CD14-positive monocyte (primary cell): Measurements from ENCODE around the gene FRMD4A. TPM values are rescaled to one million over a fixed set of nuclear protein-coding genes. Genes with fewer than 3 reads are reported as not detected.

ENCODE experiments used
- DNase-seq, 3 donors: peaks; one replicate each; pipeline ENCODE4 v3.0.0-alpha.2; 2011 to 2022
- H2AFZ ChIP-seq: 2 replicates; pipeline ENCODE4 v1.6.0; 2012; ENCODE audit warnings: mild to moderate bottlenecking, low read depth, low read length, inconsistent platforms; ENCODE audit not compliant: insufficient read depth, poor library complexity, severe bottlenecking
- H3K27ac ChIP-seq, 2 donors: 1 replicate in 1 of 2; 2 replicates in 1 of 2; pipeline ENCODE4 v1.5.1; 2012 to 2013; ENCODE audit warnings: low read length in 2 of 2, control low read depth in 1 of 2, inconsistent platforms in 1 of 2, low read depth in 1 of 2, mild to moderate bottlenecking in 1 of 2
- H3K27me3 ChIP-seq, 2 donors: one replicate each; pipeline versions ENCODE4 v1.6.0 to v1.6.1; 2011 to 2013; ENCODE audit warnings: low read length in 2 of 2; ENCODE audit not compliant: control insufficient read depth in 2 of 2, insufficient read depth in 2 of 2
- H3K36me3 ChIP-seq, 2 donors: replicated peaks in 1 of 2; 1 replicate in 1 of 2; 2 replicates in 1 of 2; pipeline versions ENCODE4 v1.5.1 to v1.6.1; 2012 to 2013; ENCODE audit warnings: low read length in 2 of 2, control low read depth in 1 of 2, inconsistent platforms in 1 of 2, mild to moderate bottlenecking in 1 of 2; ENCODE audit not compliant: insufficient read depth in 2 of 2, control insufficient read depth in 1 of 2
- H3K4me1 ChIP-seq, 2 donors: 1 replicate in 1 of 2; 2 replicates in 1 of 2; pipeline versions ENCODE4 v1.5.1 to v1.6.1; 2012 to 2013; ENCODE audit warnings: low read length in 2 of 2, control low read depth in 1 of 2, inconsistent platforms in 1 of 2, mild to moderate bottlenecking in 1 of 2, moderate library complexity in 1 of 2; ENCODE audit not compliant: insufficient read depth in 2 of 2, control insufficient read depth in 1 of 2
- H3K4me2 ChIP-seq: replicated peaks from 2 replicates; pipeline ENCODE3; 2012; ENCODE audit warnings: low read length, moderate library complexity, mild to moderate bottlenecking; ENCODE audit not compliant: poor library complexity, severe bottlenecking; ENCODE audit errors: extremely low read depth
- H3K4me3 ChIP-seq, 3 experiments: fragments of 200-600 bp in 1 of 3; sonication (generic) in 1 of 3; replicated peaks in 1 of 3; 1 replicate in 2 of 3; 2 replicates in 1 of 3; pipeline ENCODE4 v1.5.1; 2011 to 2013; ENCODE audit warnings: low read length in 3 of 3, mild to moderate bottlenecking in 3 of 3, control low read depth in 2 of 3, low read depth in 2 of 3, inconsistent platforms in 1 of 3, moderate library complexity in 1 of 3
- H3K79me2 ChIP-seq: 2 replicates; pipeline ENCODE4 v1.6.0; 2012; ENCODE audit warnings: mild to moderate bottlenecking, control low read depth, inconsistent platforms, low read length, moderate library complexity; ENCODE audit not compliant: insufficient read depth
- H3K9ac ChIP-seq: 2 replicates; pipeline ENCODE4 v1.6.0; 2017; ENCODE audit warnings: low read length, mild to moderate bottlenecking; ENCODE audit not compliant: insufficient read depth, poor library complexity, severe bottlenecking
- H3K9me3 ChIP-seq, 2 donors: replicated peaks in 1 of 2; 1 replicate in 1 of 2; 2 replicates in 1 of 2; pipeline versions ENCODE4 v1.5.1 to v1.6.1; 2012 to 2013; ENCODE audit warnings: low read length in 2 of 2, control low read depth in 1 of 2; ENCODE audit not compliant: control insufficient read depth in 1 of 2, insufficient read depth in 1 of 2
- H4K20me1 ChIP-seq: 2 replicates; pipeline ENCODE4 v1.6.0; 2012; ENCODE audit warnings: mild to moderate bottlenecking, low read length, control low read depth, moderate library complexity; ENCODE audit not compliant: insufficient read depth
- H3K27ac Mint-ChIP-seq, 7 donors: one replicate each; pipeline ENCODE4 v1.8.0; 2020; ENCODE audit warnings: mild to moderate bottlenecking in 7 of 7, mixed read lengths in 7 of 7, moderate library complexity in 6 of 7, inconsistent platforms in 2 of 7
- H3K27me3 Mint-ChIP-seq, 3 donors: one replicate each; pipeline ENCODE4 v1.8.0; 2021 to 2022; ENCODE audit warnings: low read depth in 3 of 3, mild to moderate bottlenecking in 3 of 3, mixed read lengths in 3 of 3, moderate library complexity in 3 of 3, inconsistent platforms in 1 of 3
- H3K36me3 Mint-ChIP-seq, 2 donors: one replicate each; pipeline ENCODE4 v1.8.0; 2020; ENCODE audit warnings: mixed read lengths in 2 of 2, inconsistent platforms in 1 of 2, mild to moderate bottlenecking in 1 of 2
- H3K4me1 Mint-ChIP-seq: one replicate; pipeline ENCODE4 v1.8.0; 2020; ENCODE audit warnings: mild to moderate bottlenecking, mixed read lengths
- H3K4me3 Mint-ChIP-seq, 2 donors: one replicate each; pipeline ENCODE4 v1.8.0; 2020; ENCODE audit warnings: mild to moderate bottlenecking in 2 of 2, mixed read lengths in 2 of 2, moderate library complexity in 1 of 2
- H3K9me3 Mint-ChIP-seq, 7 donors: one replicate each; pipeline ENCODE4 v1.8.0; 2020 to 2022; ENCODE audit warnings: mixed read lengths in 7 of 7, mild to moderate bottlenecking in 6 of 7, moderate library complexity in 6 of 7, inconsistent platforms in 2 of 7
- CTCF ChIP-seq: fragments of 200-600 bp; IDR thresholded peaks from one replicate; pipeline ENCODE4 v1.8.0; 2022; ENCODE audit warnings: antibody characterized with exemption, mild to moderate bottlenecking
- WGBS: methylation state at CpG from one replicate; pipeline ENCODE4 v1.1.5; 2013; ENCODE audit warnings: missing lambda C conversion rate; ENCODE audit not compliant: insufficient coverage; 5-methylcytosine and 5-hydroxymethylcytosine counted together
- intact Hi-C, 2 donors: fragments of 100-400 bp; cut with micrococcal nuclease; formaldehyde crosslinking; loops; one replicate each; pipeline versions ENCODE4 v1.15.0 to v1.15.1; 2023
- polyA plus RNA-seq, 3 donors: library from polyadenylated mRNA; depleted of rRNA in 1 of 3; unstranded in 2 of 3; stranded (reverse) in 1 of 3; fragments of 300-500 nt in 2 of 3; fragments of >200 nt in 1 of 3; fragmentation: Illumina TruSeq in 2 of 3; gene quantifications; 1 replicate in 2 of 3; 2 replicates in 1 of 3; pipeline ENCODE4 v1.2.3, GENCODE V29; 2012 to 2021

Gene FRMD4A
- polyA plus RNA-seq, 3 donors, result 0.12 TPM; not detected in 2

- intact Hi-C loops, result no loop called here
- Histone ChIP-seq H3K36me3 (no peaks in the 10 kb centered on the region), H3K9me3 (no peaks in the 10 kb centered on the region), H3K79me2 (no peaks in the 10 kb centered on the region), H2AFZ (no peak overlapping the region), H3K27ac (no peak overlapping the region), H3K4me1 (no peaks in the 10 kb centered on the region), H3K27me3 (no peaks in the 10 kb centered on the region), H3K9ac (no peak overlapping the region), H4K20me1 (no peaks in the 10 kb centered on the region), H3K4me2 (no peak overlapping the region), H3K4me3 (no peak overlapping the region)
- WGBS, result 94% methylated on average over 5 of the region's 7 CpGs
- no peak overlapping the region for H3K4me3 Mint-ChIP-seq
- peaks cover 2 to 11% (median 7%) of the 10 kb centered on the region in 3 donors for H3K27me3 Mint-ChIP-seq
- DNase-seq, result no peak
- H3K9me3 Mint-ChIP-seq, result no peaks in the 10 kb centered on the region
- TF ChIP-seq CTCF, result no peak
- no peak overlapping the region for H3K27ac Mint-ChIP-seq
- H3K4me1 Mint-ChIP-seq, result peaks cover 4% of the 10 kb centered on the region
- H3K36me3 Mint-ChIP-seq, result no peaks in the 10 kb centered on the region
Observed at GRCh38 chr10:13733071-13733470, 597.7 kb downstream of the FRMD4A start.

GRCh38 chr10:13732465-13732881 lies 598.3 kb downstream of the FRMD4A start:
- intact Hi-C loops, result no loop called here

More at GRCh38 chr10:13732465-13732881, 598.3 kb downstream of the FRMD4A start:
- H3K9me3 Mint-ChIP-seq, result no peaks in the 10 kb centered on the region
- Histone ChIP-seq H3K27ac (no peak overlapping the region), H4K20me1 (no peaks in the 10 kb centered on the region), H3K27me3 (no peaks in the 10 kb centered on the region), H2AFZ (no peak overlapping the region), H3K9ac (no peak overlapping the region), H3K4me2 (no peak overlapping the region), H3K4me1 (no peaks in the 10 kb centered on the region), H3K36me3 (no peaks in the 10 kb centered on the region), H3K9me3 (no peaks in the 10 kb centered on the region), H3K79me2 (no peaks in the 10 kb centered on the region), H3K4me3 (no peak overlapping the region)
- no peak overlapping the region for H3K27ac Mint-ChIP-seq
- no peak for DNase-seq
- 92% methylated on average over 5 of the region's 6 CpGs for WGBS
- no peak for TF ChIP-seq CTCF
- no peak overlapping the region for H3K4me3 Mint-ChIP-seq
- peaks cover 4% of the 10 kb centered on the region for H3K4me1 Mint-ChIP-seq
- H3K36me3 Mint-ChIP-seq, result no peaks in the 10 kb centered on the region
- H3K27me3 Mint-ChIP-seq, result peaks cover 2 to 11% (median 6%) of the 10 kb centered on the region in 3 donors
